ENCODE data around the gene VIT.

DNA sequence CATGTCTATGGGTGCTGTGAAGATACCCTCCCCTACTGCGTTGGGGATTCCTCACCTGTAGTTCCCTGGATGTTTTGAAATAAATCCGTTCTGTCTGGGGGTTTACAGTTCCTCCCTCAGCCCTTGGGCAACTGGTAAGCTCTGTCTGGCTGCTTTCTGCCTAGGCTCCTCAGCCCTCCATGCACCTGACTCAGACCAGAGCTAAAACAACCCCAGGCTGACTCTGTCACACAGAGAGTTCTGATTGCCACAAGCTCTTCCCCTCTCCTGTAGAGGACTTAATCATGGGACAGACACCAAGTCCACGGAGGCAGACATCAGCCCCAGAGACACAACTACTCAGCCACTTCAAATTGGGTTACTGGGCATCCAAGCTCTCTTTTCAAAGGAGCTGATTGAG is 6.3 kb downstream of the VIT start:
- TF ChIP-seq, protein P1, sequence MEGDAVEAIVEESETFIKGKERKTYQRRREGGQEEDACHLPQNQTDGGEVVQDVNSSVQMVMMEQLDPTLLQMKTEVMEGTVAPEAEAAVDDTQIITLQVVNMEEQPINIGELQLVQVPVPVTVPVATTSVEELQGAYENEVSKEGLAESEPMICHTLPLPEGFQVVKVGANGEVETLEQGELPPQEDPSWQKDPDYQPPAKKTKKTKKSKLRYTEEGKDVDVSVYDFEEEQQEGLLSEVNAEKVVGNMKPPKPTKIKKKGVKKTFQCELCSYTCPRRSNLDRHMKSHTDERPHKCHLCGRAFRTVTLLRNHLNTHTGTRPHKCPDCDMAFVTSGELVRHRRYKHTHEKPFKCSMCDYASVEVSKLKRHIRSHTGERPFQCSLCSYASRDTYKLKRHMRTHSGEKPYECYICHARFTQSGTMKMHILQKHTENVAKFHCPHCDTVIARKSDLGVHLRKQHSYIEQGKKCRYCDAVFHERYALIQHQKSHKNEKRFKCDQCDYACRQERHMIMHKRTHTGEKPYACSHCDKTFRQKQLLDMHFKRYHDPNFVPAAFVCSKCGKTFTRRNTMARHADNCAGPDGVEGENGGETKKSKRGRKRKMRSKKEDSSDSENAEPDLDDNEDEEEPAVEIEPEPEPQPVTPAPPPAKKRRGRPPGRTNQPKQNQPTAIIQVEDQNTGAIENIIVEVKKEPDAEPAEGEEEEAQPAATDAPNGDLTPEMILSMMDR (conservative IDR thresholded peaks at IDR 0.05 in 1 of 2, IDR thresholded peaks at IDR 0.05 in 1 of 2; ENCODE audit: low read depth in 1 of 2, low read length in 2 of 2), result no peak
- TF ChIP-seq EZH2 (IDR thresholded peaks at IDR 0.05; ENCODE audit: low read length, missing control alignments), result no peak
